Endothelial cell of umbilical vein (primary cell): Measurements from ENCODE around the gene ATAD2B. TPM values are rescaled to one million over a fixed set of nuclear protein-coding genes. Genes with fewer than 3 reads are reported as not detected.

Source experiments
- BruUV-seq: library from RNA; stranded (reverse); fragments of 400-500 nt; replicated peaks from 2 replicates; lab custom pipeline; 2021; lab: Mats Ljungman, UMichigan
- CTCF ChIA-PET: fragments of 300-600, 350-600 bp; sonication (Branson Sonifier 250); formaldehyde crosslinking; loops from one replicate; lab custom pipeline; 2021; ENCODE audit warnings: antibody characterized with exemption, inconsistent platforms; lab: Charles Lee
- POLR2A ChIA-PET: fragments of 300-600, 350-600 bp; sonication (Branson Sonifier 250); formaldehyde crosslinking; loops from one replicate; lab custom pipeline; 2021; ENCODE audit warnings: antibody characterized with exemption, inconsistent platforms; lab: Charles Lee
- DNase-seq: peaks from one replicate; pipeline ENCODE4 v3.0.0-alpha.2; 2011; ENCODE audit warnings: low read depth, low spot score
- FAIRE-seq: peaks from 2 replicates; lab custom pipeline; 2011; peaks lifted over from hg19 to GRCh38; lab: Jason Lieb, UNC
- H2AFZ ChIP-seq: 2 replicates; pipeline ENCODE4 v1.6.0; 2012; ENCODE audit warnings: low read depth, low read length, control low read depth, inconsistent platforms
- H3K27ac ChIP-seq: 2 replicates; pipeline ENCODE4 v1.5.1; 2011; ENCODE audit warnings: low read depth, mild to moderate bottlenecking, control low read depth, low read length, moderate library complexity; ENCODE audit not compliant: insufficient read depth
- H3K27me3 ChIP-seq, 2 experiments: 2 replicates each; pipeline versions ENCODE4 v1.6.0 to v1.6.1; 2011; ENCODE audit warnings: low read length in 2 of 2, mixed read lengths in 1 of 2; ENCODE audit not compliant: control insufficient read depth in 2 of 2, insufficient read depth in 2 of 2
- H3K36me3 ChIP-seq, 2 experiments: 2 replicates in 1 of 2; 3 replicates in 1 of 2; pipeline ENCODE4 v1.5.1; 2011; ENCODE audit warnings: low read length in 2 of 2, mild to moderate bottlenecking in 1 of 2, moderate library complexity in 1 of 2; ENCODE audit not compliant: control insufficient read depth in 2 of 2, insufficient read depth in 2 of 2; ENCODE audit errors: extremely low read depth in 1 of 2
- H3K4me1 ChIP-seq: 3 replicates; pipeline ENCODE4 v1.5.1; 2011; ENCODE audit warnings: mild to moderate bottlenecking, low read length; ENCODE audit not compliant: control insufficient read depth, insufficient read depth; ENCODE audit errors: extremely low read depth
- H3K4me2 ChIP-seq: 2 replicates; pipeline ENCODE4 v1.6.1; 2011; ENCODE audit warnings: low read length, control low read depth, mixed read lengths; ENCODE audit not compliant: insufficient read depth
- H3K4me3 ChIP-seq, 3 experiments: fragments of 200-600 bp in 1 of 3; sonication (generic), shearing (Covaris generic) in 1 of 3; replicated peaks in 1 of 3; 2 replicates each; pipeline ENCODE4 v1.5.1; 2011 to 2016; ENCODE audit warnings: control low read depth in 3 of 3, low read length in 3 of 3, mild to moderate bottlenecking in 2 of 3, inconsistent platforms in 1 of 3, low read depth in 1 of 3, moderate library complexity in 1 of 3; ENCODE audit not compliant: insufficient read depth in 1 of 3
- H3K79me2 ChIP-seq: 2 replicates; pipeline ENCODE4 v1.6.0; 2012; ENCODE audit warnings: low read length, inconsistent platforms; ENCODE audit not compliant: control insufficient read depth, insufficient read depth
- H3K9ac ChIP-seq: replicated peaks from 2 replicates; pipeline ENCODE3; 2011; ENCODE audit warnings: low read length, control low read depth; ENCODE audit not compliant: insufficient read depth; ENCODE audit errors: extremely low read depth
- H3K9me1 ChIP-seq: replicated peaks from 3 replicates; pipeline ENCODE4 v1.6.0; 2011; ENCODE audit warnings: mild to moderate bottlenecking, low read length; ENCODE audit not compliant: control insufficient read depth, insufficient read depth; ENCODE audit errors: extremely low read depth
- H3K9me3 ChIP-seq: replicated peaks from 2 replicates; pipeline ENCODE4 v1.5.1; 2012; ENCODE audit warnings: low read length, inconsistent platforms; ENCODE audit not compliant: control insufficient read depth, insufficient read depth
- H4K20me1 ChIP-seq: replicated peaks from 2 replicates; pipeline ENCODE3; 2011; ENCODE audit warnings: mild to moderate bottlenecking, low read length; ENCODE audit not compliant: control insufficient read depth, insufficient read depth; ENCODE audit errors: extremely low read depth
- CTCF ChIP-seq, 2 donors: IDR thresholded peaks; 1 replicate in 1 of 2; 2 replicates in 1 of 2; pipeline ENCODE4 v1.5.1; 2011; ENCODE audit warnings: low read length in 2 of 2, mild to moderate bottlenecking in 2 of 2, moderate library complexity in 2 of 2, control low read depth in 1 of 2, inconsistent platforms in 1 of 2, low read depth in 1 of 2; ENCODE audit not compliant: insufficient read depth in 1 of 2; ENCODE audit errors: extremely low read depth in 1 of 2
- EZH2 ChIP-seq: IDR thresholded peaks from 2 replicates; pipeline ENCODE4 v1.6.1; 2012; ENCODE audit warnings: borderline replicate concordance, low read depth, mild to moderate bottlenecking, moderate library complexity, low read length, inconsistent platforms; ENCODE audit not compliant: severe bottlenecking
- FOS ChIP-seq: IDR thresholded peaks from 2 replicates; pipeline ENCODE4 v1.6.1; 2011; ENCODE audit warnings: mild to moderate bottlenecking, low read length, moderate library complexity, borderline replicate concordance; ENCODE audit not compliant: insufficient read depth
- GATA2 ChIP-seq: IDR thresholded peaks from 2 replicates; pipeline ENCODE4 v1.7.0; 2011; ENCODE audit warnings: low read depth, mild to moderate bottlenecking, moderate library complexity, mixed read lengths, low read length; ENCODE audit not compliant: insufficient read length, insufficient read depth
- JUN ChIP-seq: IDR thresholded peaks from 2 replicates; pipeline ENCODE4 v1.6.1; 2011; ENCODE audit warnings: borderline replicate concordance, low read depth; ENCODE audit not compliant: insufficient read length, insufficient read depth
- MAX ChIP-seq: IDR thresholded peaks from 2 replicates; pipeline ENCODE4 v1.6.1; 2011; ENCODE audit not compliant: insufficient read depth, insufficient read length
- MYC ChIP-seq: IDR thresholded peaks from one replicate; pipeline ENCODE4 v1.6.1; 2011; ENCODE audit warnings: mild to moderate bottlenecking, low read depth, low read length
- POLR2A ChIP-seq: IDR thresholded peaks from 2 replicates; pipeline ENCODE4 v1.6.1; 2012; ENCODE audit warnings: low read depth, mild to moderate bottlenecking, control low read depth, low read length
- POLR2AphosphoS5 ChIP-seq: IDR thresholded peaks from 2 replicates; pipeline ENCODE4 v1.6.1; 2012; ENCODE audit warnings: low read depth, mild to moderate bottlenecking, control low read depth, low read length, moderate library complexity; ENCODE audit not compliant: insufficient read depth
- dilution Hi-C: fragments of 300-500 bp; cut with MboI; formaldehyde crosslinking; loops from one replicate; pipeline ENCODE4 v1.15.0; 2019; ENCODE audit warnings: low sequenced_read_pairs; ENCODE audit not compliant: extremely low pct_ligation_motif_present
- intact Hi-C: fragments of 100-400 bp; cut with micrococcal nuclease; formaldehyde crosslinking; loops from one replicate; pipeline ENCODE4 v1.10.0; 2022
- polyA plus RNA-seq, 4 experiments: library from polyadenylated mRNA; depleted of rRNA in 3 of 4; stranded (reverse) in 3 of 4; unstranded in 1 of 4; fragments of >200 nt; gene quantifications; 2 replicates each; pipeline versions ENCODE4 v1.2.1 to v1.2.3, GENCODE V29; 2011 to 2012; ENCODE audit warnings: missing spikeins in 1 of 4
- total RNA-seq: library from RNA; stranded (reverse); gene quantifications from 2 replicates; pipeline ENCODE4 v1.2.3, GENCODE V29; 2021

Gene ATAD2B
- total and polyA plus RNA-seq, 2 donors (not counting 3 experiments of a cell fraction or from before 2014, with no cell fraction given): 2.5 to 19.1 TPM

GRCh38 chr2:23722255-23722654 lies 204.7 kb downstream of the ATAD2B start:
- dilution Hi-C loops (no loop called here), intact Hi-C loops (no loop called here)
- no peaks in the 10 kb centered on the region for H3K9me3 ChIP-seq
- DNase-seq: no peak
- no peaks in the 10 kb centered on the region for H3K27me3 ChIP-seq
- H3K4me1 ChIP-seq: no peaks in the 10 kb centered on the region
- H2AFZ ChIP-seq: no peak overlapping the region
- no TSS peak for BruUV-seq
- no peak overlapping the region for H3K4me2 ChIP-seq
- ChIA-PET CTCF (no interaction called here), POLR2A (no interaction called here)
- no peak overlapping the region for H3K9ac ChIP-seq
- TF ChIP-seq FOS (no peak), POLR2A (no peak), JUN (no peak), POLR2AphosphoS5 (no peak), MAX (no peak), MYC (no peak), GATA2 (no peak), EZH2 (no peak), CTCF (IDR thresholded peaks at IDR 0.05; ENCODE audit: extremely low read depth in 1 of 2, insufficient read depth in 1 of 2, low read depth in 1 of 2, low read length in 2 of 2) (no peak)
- no peaks in the 10 kb centered on the region for H3K36me3 ChIP-seq
- no peak for FAIRE-seq
- H3K9me1 ChIP-seq: no peaks in the 10 kb centered on the region
- H3K4me3 ChIP-seq: no peak overlapping the region
- no peaks in the 10 kb centered on the region for H4K20me1 ChIP-seq
- H3K27ac ChIP-seq: no peak overlapping the region
- no peaks in the 10 kb centered on the region for H3K79me2 ChIP-seq
